ENCODE measurements around the gene GPR35. TPM values are rescaled to one million over a fixed set of nuclear protein-coding genes. Genes with fewer than 3 reads are reported as not detected.

GPR35 gene
- polyA plus RNA-seq, 1 donor (not counting 4 experiments of a cell fraction or from before 2014, with no cell fraction given), result 0.04 TPM

DNA sequence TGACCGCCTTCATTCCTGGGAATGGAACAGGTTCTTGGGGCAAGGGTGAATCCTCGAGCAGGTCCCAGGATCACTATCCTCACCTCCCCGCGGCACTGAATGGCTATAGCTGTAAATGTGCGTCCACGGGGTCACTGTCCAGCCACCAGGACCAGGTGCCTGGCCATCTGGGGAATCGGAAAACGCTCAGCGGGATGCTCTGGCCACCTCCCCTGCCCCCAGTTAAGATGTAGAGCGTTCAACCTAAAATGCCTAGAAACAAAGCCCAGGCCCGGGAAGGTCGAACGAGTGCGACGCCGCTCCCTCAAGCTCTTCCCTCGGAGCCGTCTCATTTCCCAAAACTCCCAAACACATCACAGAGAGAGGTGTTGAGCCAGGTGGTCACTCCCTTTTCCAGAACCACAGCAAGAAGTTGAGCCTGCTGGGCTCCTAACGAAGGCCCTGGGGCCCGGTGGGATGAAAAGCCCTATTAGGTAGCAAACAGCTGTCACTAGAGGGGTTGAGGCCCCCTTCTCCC lies 39.5 kb upstream of the GPR35 start:
- peak overlapping the region; percentile 81 for H2AFZ ChIP-seq (ENCODE audit: control insufficient read depth, low read length)
- dilution Hi-C loops (cut with MboI; ENCODE audit: extremely low pct_ligation_motif_present, low sequenced_read_pairs), result no loop called here
- peak overlapping the region; percentile 54 to 87 (median 85) for H3K4me3 ChIP-seq (ENCODE audit: control insufficient read depth in 2 of 3, extremely low read depth in 1 of 3, insufficient read depth in 2 of 3, low read depth in 1 of 3, low read length in 3 of 3)
- peaks cover 6% of the 10 kb centered on the region for H3K9me1 ChIP-seq (ENCODE audit: control insufficient read depth, extremely low read depth, insufficient read depth, low read length)
- H3K9me3 ChIP-seq (ENCODE audit: control insufficient read depth, low read depth, low read length), result no peaks in the 10 kb centered on the region
- H3K36me3 ChIP-seq (ENCODE audit: control insufficient read depth in 2 of 2, extremely low read depth in 1 of 2, insufficient read depth in 2 of 2, low read length in 2 of 2), result peaks cover 0 to 10% of the 10 kb centered on the region in 2 experiments
- DNase-seq (ENCODE audit: low read depth, low spot score) (no peak), FAIRE-seq (no peak)
- peak overlapping the region; percentile 89 for H3K9ac ChIP-seq (ENCODE audit: control insufficient read depth, extremely low read depth, insufficient read depth, low read length)
- H3K79me2 ChIP-seq (ENCODE audit: control insufficient read depth, insufficient read depth, low read length), result peaks cover 63% of the 10 kb centered on the region
- peaks cover 34% of the 10 kb centered on the region for H3K4me1 ChIP-seq (ENCODE audit: control insufficient read depth, extremely low read depth, insufficient read depth, low read length)
- H3K27ac ChIP-seq (ENCODE audit: control insufficient read depth, insufficient read depth, low read length), result peak overlapping the region; percentile 82
- TF ChIP-seq EZH2 (IDR thresholded peaks at IDR 0.05; ENCODE audit: low read length) (no peak), CTCF (optimal IDR thresholded peaks at IDR 0.05 in 1 of 3, IDR thresholded peaks at IDR 0.05 in 1 of 3, conservative IDR thresholded peaks at IDR 0.05 in 1 of 3; ENCODE audit: extremely low read depth in 1 of 3, insufficient read depth in 2 of 3, low read length in 3 of 3) (no peak)
- peaks cover 15% of the 10 kb centered on the region for H4K20me1 ChIP-seq (ENCODE audit: control insufficient read depth, extremely low read depth, insufficient read depth, low read length)
- peak overlapping the region; percentile 69 for H3K4me2 ChIP-seq (ENCODE audit: control insufficient read depth, extremely low read depth, insufficient read depth, low read depth, low read length)
- H3K27me3 ChIP-seq (ENCODE audit: control insufficient read depth, extremely low read depth, insufficient read depth, low read length), result no peaks in the 10 kb centered on the region

GRCh38 chr2:240586198-240586918 lies 38.9 kb upstream of the GPR35 start, which contains the start of gene CAPN10:
TSS of gene CAPN10 (plus strand) at chr2:240586734. CDS start at chr2:240586912, 178 bp downstream.
- no peak for TF ChIP-seq CTCF (optimal IDR thresholded peaks at IDR 0.05 in 1 of 3, IDR thresholded peaks at IDR 0.05 in 1 of 3, conservative IDR thresholded peaks at IDR 0.05 in 1 of 3; ENCODE audit: extremely low read depth in 1 of 3, insufficient read depth in 2 of 3, low read length in 3 of 3)
- TF ChIP-seq EZH2 (IDR thresholded peaks at IDR 0.05; ENCODE audit: low read length), result no peak
- Histone ChIP-seq H4K20me1 (ENCODE audit: control insufficient read depth, extremely low read depth, insufficient read depth, low read length) (peaks cover 15% of the 10 kb centered on the region), H3K79me2 (ENCODE audit: control insufficient read depth, insufficient read depth, low read length) (peaks cover 64% of the 10 kb centered on the region), H3K4me1 (ENCODE audit: control insufficient read depth, extremely low read depth, insufficient read depth, low read length) (peaks cover 31% of the 10 kb centered on the region), H3K4me3 (ENCODE audit: control insufficient read depth in 2 of 3, extremely low read depth in 1 of 3, insufficient read depth in 2 of 3, low read depth in 1 of 3, low read length in 3 of 3) (peak within 1 kb of the TSS; percentile 54 to 87 (median 85)), H3K4me2 (ENCODE audit: control insufficient read depth, extremely low read depth, insufficient read depth, low read depth, low read length) (peak within 1 kb of the TSS; percentile 93), H3K9me3 (ENCODE audit: control insufficient read depth, low read depth, low read length) (no peaks in the 10 kb centered on the region), H3K36me3 (ENCODE audit: control insufficient read depth in 2 of 2, extremely low read depth in 1 of 2, insufficient read depth in 2 of 2, low read length in 2 of 2) (peaks cover 0 to 10% of the 10 kb centered on the region in 2 experiments), H3K9ac (ENCODE audit: control insufficient read depth, extremely low read depth, insufficient read depth, low read length) (peak within 1 kb of the TSS; percentile 89), H3K27me3 (ENCODE audit: control insufficient read depth, extremely low read depth, insufficient read depth, low read length) (no peaks in the 10 kb centered on the region), H3K27ac (ENCODE audit: control insufficient read depth, insufficient read depth, low read length) (peak within 1 kb of the TSS; percentile 82), H3K9me1 (ENCODE audit: control insufficient read depth, extremely low read depth, insufficient read depth, low read length) (peaks cover 6% of the 10 kb centered on the region), H2AFZ (ENCODE audit: control insufficient read depth, low read length) (peak within 1 kb of the TSS; percentile 81)
- FAIRE-seq, result peak; percentile 36
- peak; percentile 69 for DNase-seq (ENCODE audit: low read depth, low spot score)
- dilution Hi-C loops (cut with MboI; ENCODE audit: extremely low pct_ligation_motif_present, low sequenced_read_pairs), result no loop called here
